Middle frontal gyrus (tissue), 1 donor: ENCODE measurements around the gene MSH5.

Source experiments
- DNase-seq: peaks from one replicate; pipeline ENCODE4 v3.0.0-alpha.2; 2015; ENCODE audit warnings: low spot score; ENCODE audit errors: extremely low spot score

MSH5 gene

DNA sequence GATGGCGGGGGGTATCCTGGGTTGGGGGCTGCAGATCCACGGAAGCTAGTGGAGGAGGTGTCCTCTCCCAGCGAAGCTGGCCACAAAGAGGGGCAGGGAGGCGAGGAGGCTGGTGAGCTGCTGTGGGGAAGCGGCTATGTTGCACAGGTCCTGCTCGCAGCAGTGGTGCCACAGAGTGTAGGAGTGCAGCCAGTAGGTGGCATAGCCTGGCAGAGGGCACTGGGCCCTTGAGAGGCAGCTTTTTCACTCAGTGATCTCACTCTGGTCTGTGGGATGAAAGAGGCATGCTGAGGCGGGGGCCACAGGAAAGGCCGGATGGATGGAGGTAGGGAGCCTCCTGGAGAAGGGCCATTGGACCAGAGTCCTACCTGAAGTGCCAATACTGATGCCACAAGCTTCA lies 27.5 kb upstream of the MSH5 start:
- DNase-seq, result no peak

- no peak for DNase-seq
Measured at GRCh38 chr6:31713465-31713864, 26.3 kb upstream of the MSH5 start.

GRCh38 chr6:31713991-31714684 lies 25.7 kb upstream of the MSH5 start:
- no peak for DNase-seq

DNA sequence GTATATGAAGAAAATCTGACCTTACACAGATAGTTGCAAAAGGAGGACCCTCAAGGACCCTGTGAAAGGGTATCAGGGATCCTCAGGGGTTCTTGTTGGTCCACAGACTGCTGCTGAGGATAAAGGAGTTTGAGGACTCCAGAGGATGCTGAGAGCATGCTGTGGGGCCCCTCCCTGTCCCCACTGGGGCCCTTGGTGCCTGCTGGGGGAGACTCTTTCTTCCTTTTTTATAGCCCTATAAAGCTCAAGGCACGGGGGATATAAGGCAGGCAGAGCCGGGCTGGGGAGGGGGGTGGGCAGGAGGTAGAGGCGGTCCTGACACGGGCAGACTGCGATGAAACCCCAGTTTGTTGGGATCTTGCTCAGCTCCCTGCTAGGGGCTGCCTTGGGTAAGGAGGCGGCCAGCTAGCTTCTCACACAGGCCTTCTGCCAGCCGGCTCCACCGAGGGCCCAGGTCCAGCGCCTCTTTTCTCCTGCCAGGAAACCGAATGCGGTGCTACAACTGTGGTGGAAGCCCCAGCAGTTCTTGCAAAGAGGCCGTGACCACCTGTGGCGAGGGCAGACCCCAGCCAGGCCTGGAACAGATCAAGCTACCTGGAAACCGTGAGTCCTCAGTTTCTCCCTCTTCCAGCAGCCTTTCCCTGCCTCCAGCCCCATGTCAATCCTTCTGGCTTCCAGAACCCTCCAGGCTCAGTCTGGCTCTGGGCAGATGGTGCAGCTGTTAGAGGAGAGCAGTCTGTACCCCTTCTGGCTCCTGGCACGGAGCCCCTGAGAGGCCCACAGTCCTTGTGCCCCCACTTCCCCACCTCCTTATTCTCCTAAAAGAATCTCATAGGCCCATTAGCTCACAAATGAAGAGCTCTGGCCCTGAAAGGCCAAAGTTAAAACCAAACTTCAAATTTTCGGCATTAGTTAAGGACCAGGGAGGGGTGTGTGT lies 24.5 kb upstream of the MSH5 start, which contains the start of gene LY6G6D:
LY6G6D (plus strand) TSS at position 327 of the 937 bp plus-strand sequence; CDS start at position 335, 8 bp downstream.
- DNase-seq, result no peak

DNA sequence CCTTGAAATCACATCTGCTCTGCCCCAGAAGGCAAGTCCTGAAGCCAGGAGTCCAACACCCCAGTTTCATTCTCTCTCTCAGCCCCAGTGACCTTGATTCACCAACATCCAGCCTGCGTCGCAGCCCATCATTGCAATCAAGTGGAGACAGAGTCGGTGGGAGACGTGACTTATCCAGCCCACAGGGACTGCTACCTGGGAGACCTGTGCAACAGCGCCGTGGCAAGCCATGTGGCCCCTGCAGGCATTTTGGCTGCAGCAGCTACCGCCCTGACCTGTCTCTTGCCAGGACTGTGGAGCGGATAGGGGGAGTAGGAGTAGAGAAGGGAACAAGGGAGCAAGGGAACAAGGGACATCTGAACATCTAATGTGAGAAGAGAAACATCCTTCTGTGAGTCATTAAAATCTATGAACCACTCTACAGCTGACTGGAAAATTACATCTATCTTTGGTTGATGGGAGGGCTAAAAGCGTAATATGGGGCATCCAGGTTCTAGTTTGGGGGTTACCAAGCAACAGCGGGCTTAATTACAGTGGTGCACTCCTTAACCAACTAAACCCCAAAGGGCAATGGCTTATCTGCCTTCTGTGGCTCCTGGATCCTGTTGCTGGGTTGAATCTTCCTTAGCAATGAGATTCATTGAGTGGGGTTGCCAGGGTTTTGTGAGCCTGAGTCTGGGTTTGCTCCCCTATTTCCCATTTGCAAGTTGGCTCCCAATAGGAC lies 22.1 kb upstream of the MSH5 start:
- no peak for DNase-seq

DNA sequence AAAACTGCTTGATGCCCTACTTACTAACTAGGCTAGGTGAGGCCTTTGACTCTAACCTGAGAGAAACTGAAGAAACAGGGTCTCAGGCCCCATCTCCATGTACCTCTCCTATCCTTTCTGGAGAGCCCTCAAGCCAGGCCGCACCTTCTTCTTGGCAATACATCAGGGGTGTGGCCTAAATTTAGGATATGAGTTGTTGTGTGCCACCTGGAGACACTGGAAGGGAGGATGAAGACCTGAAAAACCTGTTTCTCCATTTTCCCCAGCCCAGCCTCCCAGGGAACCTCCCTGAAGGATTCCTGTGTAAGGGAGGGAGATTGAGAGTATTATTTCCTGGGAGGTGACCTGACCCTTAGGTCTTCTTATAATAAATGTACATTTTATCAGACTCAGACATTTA lies 21.5 kb upstream of the MSH5 start:
- no peak for DNase-seq

GRCh38 chr6:31719001-31719400 lies 20.8 kb upstream of the MSH5 start:
- no peak for DNase-seq

GRCh38 chr6:31720196-31720770 lies 19.5 kb upstream of the MSH5 start:
- no peak for DNase-seq

DNA sequence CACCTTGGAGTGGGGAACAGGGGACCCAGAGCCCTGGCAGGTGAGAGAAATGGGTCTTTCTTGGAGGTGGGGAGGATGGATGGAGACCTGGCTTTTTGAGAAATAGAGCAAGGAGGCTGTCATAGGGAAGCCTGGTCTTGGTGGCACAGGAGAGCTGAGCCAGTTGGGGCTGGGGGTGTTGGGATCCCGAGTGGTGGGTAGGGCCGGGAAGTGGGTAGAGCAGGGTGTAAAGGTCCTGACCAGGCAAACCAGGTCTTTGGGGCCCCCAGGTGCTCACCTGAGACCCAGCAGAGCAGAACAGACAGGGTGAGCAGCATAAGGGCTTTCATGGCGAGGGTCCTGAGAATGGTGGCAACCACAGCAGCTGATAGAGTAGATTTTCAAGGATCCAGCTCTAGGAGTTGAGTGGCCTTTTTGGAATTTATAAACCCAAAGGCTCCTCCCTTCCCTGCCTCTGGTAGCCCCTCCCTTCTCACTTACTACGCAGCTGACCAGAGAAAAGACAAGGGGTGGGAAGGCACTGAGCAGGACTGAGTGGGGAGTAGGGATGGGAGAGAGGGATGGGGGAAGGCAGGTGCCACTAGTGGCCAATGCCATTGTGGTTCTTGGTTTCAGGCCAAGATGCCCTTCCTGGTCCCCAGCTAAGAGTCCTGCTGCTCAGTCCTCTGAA lies 18.3 kb upstream of the MSH5 start, which contains the start of gene LY6G6C:
LY6G6C (minus strand) TSS at position 396 of the 670 bp plus-strand sequence; CDS start at position 329, 67 bp downstream.
- DNase-seq, result no peak

- DNase-seq, result no peak
Measured at GRCh38 chr6:31722173-31722572, 17.6 kb upstream of the MSH5 start.

- DNase-seq, result no peak
Measured at GRCh38 chr6:31723245-31723979, 16.4 kb upstream of the MSH5 start, which contains the start of gene MPIG6B. MPIG6B (plus strand) TSS chr6:31723373; CDS start chr6:31723384, 11 bp downstream.

DNA sequence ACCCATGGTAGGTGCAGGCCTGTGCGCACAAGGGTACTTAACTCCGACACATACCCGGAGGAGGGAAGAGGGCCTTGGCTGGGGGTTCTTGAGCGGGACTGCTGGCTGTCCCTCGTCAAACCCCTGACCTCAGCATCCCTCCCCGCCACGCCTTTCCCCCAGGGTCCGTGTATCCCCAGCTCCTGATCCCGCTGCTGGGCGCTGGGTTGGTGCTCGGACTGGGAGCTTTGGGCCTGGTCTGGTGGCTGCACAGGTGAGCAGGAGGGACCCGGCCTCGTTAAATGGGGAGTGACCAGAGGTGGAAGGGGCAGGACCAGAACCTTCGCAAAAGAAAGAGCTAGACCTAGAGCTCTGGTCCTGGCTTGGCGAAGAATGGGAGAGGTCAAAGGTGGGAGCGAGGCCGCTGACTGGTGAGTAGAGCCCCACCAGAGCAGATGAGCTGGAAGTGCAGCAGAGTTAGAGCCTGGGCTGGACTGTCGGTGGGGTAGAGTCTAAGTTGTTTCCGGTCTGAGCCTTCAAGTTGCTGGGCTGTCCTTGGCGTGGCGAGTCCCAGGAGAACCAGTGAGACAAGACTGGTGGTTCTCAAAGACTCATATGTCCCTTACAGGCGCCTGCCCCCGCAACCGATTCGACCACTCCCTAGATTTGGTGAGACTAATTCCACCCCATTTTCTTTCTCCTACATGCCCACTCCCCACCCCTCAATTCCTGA lies 15.7 kb upstream of the MSH5 start:
- no peak for DNase-seq

DNA sequence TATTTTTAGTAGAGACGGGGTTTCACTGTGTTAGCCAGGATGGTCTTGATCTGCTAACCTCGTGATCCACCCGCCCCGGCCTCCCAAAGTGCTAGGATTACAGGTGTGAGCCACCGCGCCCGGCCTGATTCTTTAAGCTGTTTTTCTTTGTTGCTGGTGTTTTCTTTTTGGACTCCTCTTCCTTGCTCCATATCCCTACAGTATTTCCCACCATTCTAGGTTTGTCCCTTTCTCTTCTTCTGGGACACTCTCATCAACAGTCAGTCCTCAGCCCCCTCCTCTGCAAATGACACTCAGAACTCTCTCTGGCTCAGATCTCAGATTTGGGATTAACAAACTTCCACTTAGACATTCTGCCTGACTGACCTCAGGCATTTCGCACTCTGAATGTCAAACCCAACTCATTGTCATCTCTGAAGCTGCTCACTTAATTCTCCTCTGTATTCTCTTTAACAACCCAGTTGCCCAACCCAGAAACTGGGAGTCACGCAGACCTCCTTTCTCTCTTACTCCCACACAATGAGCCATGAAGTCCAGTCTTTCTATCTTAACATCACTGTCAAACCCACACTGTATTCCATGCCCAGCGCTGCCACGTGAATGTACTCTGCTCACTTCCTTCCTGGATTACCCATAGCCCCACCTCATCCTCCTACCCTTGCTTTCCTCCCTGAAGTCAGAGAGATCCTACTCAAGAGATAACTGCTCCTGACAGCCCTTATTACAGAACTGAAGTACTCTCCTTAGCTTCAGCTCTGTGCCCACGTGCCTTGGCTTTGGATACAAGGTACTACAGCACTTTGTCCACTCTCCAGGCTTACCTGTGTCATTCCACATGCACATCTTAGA lies 14.1 kb upstream of the MSH5 start:
- DNase-seq, result no peak

GRCh38 chr6:31727034-31727716 lies 12.6 kb upstream of the MSH5 start:
- no peak for DNase-seq

- no peak for DNase-seq
Measured at GRCh38 chr6:31727717-31728671, 11.8 kb upstream of the MSH5 start.

DNA sequence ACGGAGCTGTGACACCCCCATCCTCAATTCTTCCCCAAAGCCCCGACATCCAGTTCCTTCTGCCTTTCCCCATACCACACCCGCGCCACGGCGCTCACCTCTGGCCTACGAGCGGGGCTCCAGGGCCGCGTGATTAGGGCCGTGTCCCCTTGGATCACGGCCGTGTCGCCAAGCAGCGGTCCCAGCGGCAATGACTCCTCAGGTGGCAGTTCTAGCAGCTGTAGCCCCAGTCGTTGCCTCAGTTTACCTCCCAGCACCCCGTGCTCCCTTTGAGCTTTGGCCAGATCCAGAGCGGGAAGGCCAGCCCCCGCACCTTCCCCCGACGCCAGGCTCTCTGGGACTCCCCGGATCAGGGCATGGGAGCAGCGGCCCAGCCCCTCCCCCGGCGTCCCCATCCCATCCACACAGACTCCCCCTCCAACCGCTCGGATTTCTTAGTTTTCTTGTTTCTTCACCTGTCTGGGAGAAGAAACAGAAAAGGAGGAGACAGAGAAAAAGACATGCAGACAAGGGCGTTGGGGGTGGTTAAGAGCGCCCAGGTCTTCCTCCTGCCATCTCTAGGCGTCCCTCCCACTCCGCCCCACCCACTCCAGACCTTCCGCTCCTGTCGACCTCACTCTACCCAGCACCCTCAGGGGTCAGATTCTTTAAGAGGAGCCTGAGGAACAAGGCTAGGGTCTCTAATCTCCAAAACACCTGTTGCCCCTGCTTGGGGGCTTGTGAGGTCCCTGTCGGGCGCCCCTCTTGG lies 10.9 kb upstream of the MSH5 start, which contains the start of gene DDAH2:
DDAH2 (minus strand) TSS at position 533 of the 748 bp plus-strand sequence; CDS start at position 395, 138 bp downstream.
- DNase-seq, result no peak
